ENCODE data around the gene LCE3A.

DNA sequence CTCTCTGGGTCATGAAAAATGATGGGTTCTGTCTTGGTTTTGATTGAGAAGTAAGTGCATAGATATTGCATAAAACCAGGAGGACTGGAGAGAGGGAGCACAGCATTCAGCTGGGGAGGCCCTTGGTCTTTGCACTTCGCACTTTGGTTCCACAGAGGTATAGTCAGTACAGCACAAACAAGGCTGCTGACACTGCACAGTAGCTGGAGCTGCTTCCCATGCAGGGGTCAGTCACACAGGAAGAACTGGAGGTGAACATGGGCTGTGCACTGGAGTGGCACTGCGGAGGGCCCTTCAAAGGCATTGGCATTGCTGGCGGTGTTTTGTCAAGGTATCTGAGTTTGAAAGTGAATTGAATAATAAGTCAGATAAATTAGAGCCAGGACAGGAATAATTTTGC lies 35.7 kb upstream of the LCE3A start:
- TF ChIP-seq, protein P1, sequence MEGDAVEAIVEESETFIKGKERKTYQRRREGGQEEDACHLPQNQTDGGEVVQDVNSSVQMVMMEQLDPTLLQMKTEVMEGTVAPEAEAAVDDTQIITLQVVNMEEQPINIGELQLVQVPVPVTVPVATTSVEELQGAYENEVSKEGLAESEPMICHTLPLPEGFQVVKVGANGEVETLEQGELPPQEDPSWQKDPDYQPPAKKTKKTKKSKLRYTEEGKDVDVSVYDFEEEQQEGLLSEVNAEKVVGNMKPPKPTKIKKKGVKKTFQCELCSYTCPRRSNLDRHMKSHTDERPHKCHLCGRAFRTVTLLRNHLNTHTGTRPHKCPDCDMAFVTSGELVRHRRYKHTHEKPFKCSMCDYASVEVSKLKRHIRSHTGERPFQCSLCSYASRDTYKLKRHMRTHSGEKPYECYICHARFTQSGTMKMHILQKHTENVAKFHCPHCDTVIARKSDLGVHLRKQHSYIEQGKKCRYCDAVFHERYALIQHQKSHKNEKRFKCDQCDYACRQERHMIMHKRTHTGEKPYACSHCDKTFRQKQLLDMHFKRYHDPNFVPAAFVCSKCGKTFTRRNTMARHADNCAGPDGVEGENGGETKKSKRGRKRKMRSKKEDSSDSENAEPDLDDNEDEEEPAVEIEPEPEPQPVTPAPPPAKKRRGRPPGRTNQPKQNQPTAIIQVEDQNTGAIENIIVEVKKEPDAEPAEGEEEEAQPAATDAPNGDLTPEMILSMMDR (IDR thresholded peaks at IDR 0.05) = no peak
- TF ChIP-seq POLR2A (IDR thresholded peaks at IDR 0.05) = no peak
